ENCODE measurements around the gene NECTIN1.

Gene NECTIN1

GRCh38 chr11:119676461-119677020, 52.5 kb downstream of the NECTIN1 start:
- H3K4me3 ChIP-seq (ENCODE audit: low read depth, low read length), result no peak overlapping the region

- no peak overlapping the region for H3K4me3 ChIP-seq (ENCODE audit: low read depth, low read length)
These were observed 55.2 kb downstream of the NECTIN1 start for GRCh38 chr11:119673759-119674336.

- H3K4me3 ChIP-seq (ENCODE audit: low read depth, low read length), result no peak overlapping the region
These were observed 55.8 kb downstream of the NECTIN1 start for GRCh38 chr11:119673052-119673758.

GRCh38 chr11:119672597-119672996, 56.4 kb downstream of the NECTIN1 start:
- no peak overlapping the region for H3K4me3 ChIP-seq (ENCODE audit: low read depth, low read length)

- no peak overlapping the region for H3K4me3 ChIP-seq (ENCODE audit: low read depth, low read length)
These were observed 57.4 kb downstream of the NECTIN1 start for GRCh38 chr11:119671561-119672015.

GRCh38 chr11:119671051-119671450, 57.9 kb downstream of the NECTIN1 start:
- no peak overlapping the region for H3K4me3 ChIP-seq (ENCODE audit: low read depth, low read length)

GRCh38 chr11:119669487-119669886, 59.5 kb downstream of the NECTIN1 start:
- H3K4me3 ChIP-seq (ENCODE audit: low read depth, low read length), result no peak overlapping the region

- H3K4me3 ChIP-seq (ENCODE audit: low read depth, low read length), result no peak overlapping the region
These were observed 60.3 kb downstream of the NECTIN1 start for GRCh38 chr11:119668676-119669075.

GRCh38 chr11:119666463-119667131, 62.4 kb downstream of the NECTIN1 start:
- H3K4me3 ChIP-seq (ENCODE audit: low read depth, low read length), result no peak overlapping the region

- H3K4me3 ChIP-seq (ENCODE audit: low read depth, low read length), result no peak overlapping the region
These were observed 62.9 kb downstream of the NECTIN1 start for GRCh38 chr11:119666061-119666460.

GRCh38 chr11:119664701-119665420, 64.1 kb downstream of the NECTIN1 start:
- H3K4me3 ChIP-seq (ENCODE audit: low read depth, low read length), result no peak overlapping the region

- no peak overlapping the region for H3K4me3 ChIP-seq (ENCODE audit: low read depth, low read length)
These were observed 64.9 kb downstream of the NECTIN1 start for GRCh38 chr11:119664063-119664572.

GRCh38 chr11:119663279-119663678, 65.7 kb downstream of the NECTIN1 start:
- no peak overlapping the region for H3K4me3 ChIP-seq (ENCODE audit: low read depth, low read length)

GRCh38 chr11:119661226-119661625, 67.8 kb downstream of the NECTIN1 start:
- H3K4me3 ChIP-seq (ENCODE audit: low read depth, low read length), result no peak overlapping the region

GRCh38 chr11:119659971-119660723, 68.9 kb downstream of the NECTIN1 start:
- no peak overlapping the region for H3K4me3 ChIP-seq (ENCODE audit: low read depth, low read length)

- H3K4me3 ChIP-seq (ENCODE audit: low read depth, low read length), result no peak overlapping the region
These were observed 75.9 kb downstream of the NECTIN1 start for GRCh38 chr11:119652907-119653659.

GRCh38 chr11:119651802-119652584, 77.0 kb downstream of the NECTIN1 start:
- no peak overlapping the region for H3K4me3 ChIP-seq (ENCODE audit: low read depth, low read length)

GRCh38 chr11:119650251-119650650, 78.7 kb downstream of the NECTIN1 start:
- H3K4me3 ChIP-seq (ENCODE audit: low read depth, low read length), result no peak overlapping the region

- H3K4me3 ChIP-seq (ENCODE audit: low read depth, low read length), result no peak overlapping the region
These were observed 81.7 kb downstream of the NECTIN1 start for GRCh38 chr11:119647254-119647653.

All from iPS-11a (cell line).